Right lobe of liver (tissue), 6 donors: Measurements from ENCODE around the gene OSM. TPM values are rescaled to one million over a fixed set of nuclear protein-coding genes. Genes with fewer than 3 reads are reported as not detected.
A peak's percentile ranks its signal among the peaks of the same experiment; 100 is the strongest.

Experiments used
- ATAC-seq, 4 donors: fragments of 200-7000 bp; cut with Tn5 transposase; one replicate each; pipeline ENCODE4 v1.9.1; 2020; ENCODE audit warnings: mild to moderate bottlenecking in 4 of 4, moderate library complexity in 4 of 4
- DNase-seq, 3 donors: peaks; one replicate each; pipeline ENCODE4 v3.0.0-alpha.2; 2020
- H3K27ac ChIP-seq, 3 donors: fragments of 200-600 bp; one replicate each; pipeline ENCODE4 v1.8.0; 2022
- H3K27me3 ChIP-seq, 2 donors: fragments of 200-600 bp; one replicate each; pipeline ENCODE4 v1.8.0; 2022
- H3K36me3 ChIP-seq, 4 donors: fragments of 200-600 bp; sonication (generic) in 1 of 4; one replicate each; pipeline versions ENCODE4 v1.5.1 to v1.8.0; 2017 to 2022; ENCODE audit warnings: control low read depth in 1 of 4
- H3K4me1 ChIP-seq, 4 donors: fragments of 200-600 bp; sonication (generic) in 1 of 4; one replicate each; pipeline versions ENCODE4 v1.5.1 to v1.8.0; 2017 to 2022; ENCODE audit warnings: control low read depth in 1 of 4
- H3K4me3 ChIP-seq, 3 donors: fragments of 200-600 bp; one replicate each; pipeline ENCODE4 v1.8.0; 2022
- H3K9me3 ChIP-seq, 4 donors: fragments of 200-600 bp; sonication (generic) in 1 of 4; one replicate each; pipeline versions ENCODE4 v1.5.1 to v1.8.0; 2017 to 2022; ENCODE audit warnings: control low read depth in 1 of 4
- POLR2A ChIP-seq: fragments of 450-650 bp; IDR thresholded peaks from one replicate; pipeline ENCODE4 v1.6.1; 2017; ENCODE audit warnings: antibody characterized with exemption, mild to moderate bottlenecking
- WGBS: methylation state at CpG from one replicate; pipeline ENCODE4 v1.1.6; 2018; ENCODE audit warnings: low coverage, low lambda C conversion rate; ENCODE audit not compliant: insufficient coverage; ENCODE audit errors: missing lambda C conversion rate; 5-methylcytosine and 5-hydroxymethylcytosine counted together
- intact Hi-C, 2 donors: fragments of 100-400 bp; cut with DNase I; formaldehyde crosslinking; loops; one replicate each; pipeline versions ENCODE4 v1.11.2 to v1.14.1; 2022
- total RNA-seq, 6 experiments: library from RNA; depleted of rRNA in 2 of 6; stranded (reverse); fragments of >200 nt in 2 of 6; fragmentation: NEBNext Ultra II Directional in 3 of 6; extraction: Animal tissue kit (Norgen Biotek cat#: 25700) in 3 of 6; gene quantifications; one replicate each; pipeline versions ENCODE4 v1.1.0 to v1.2.4, GENCODE V29; 2016 to 2023
- TF ChIP-seq, protein P1 (sequence below), 4 donors: fragments of 200-600 bp in 3 of 4; fragments of 450-650 bp in 1 of 4; IDR thresholded peaks; one replicate each; pipeline versions ENCODE4 v1.5.1 to v1.8.0; 2016 to 2022; ENCODE audit warnings: antibody characterized with exemption in 4 of 4, mild to moderate bottlenecking in 2 of 4
- donor health status: DM: no; HTN: yes; CAD: no.
- donor health status: DM: no; HTN: no; CAD: no.
- donor health status: DM: no; HTN: no; CAD: no.
- donor health status: DM: no; HTN: yes; CAD: no.
- donor health status: DM: no; HTN: yes; CAD: no.

OSM gene
- total RNA-seq, 6 experiments from 2014 or later: 0.10 to 0.75 (median 0.19) TPM; not detected in 2

DNA sequence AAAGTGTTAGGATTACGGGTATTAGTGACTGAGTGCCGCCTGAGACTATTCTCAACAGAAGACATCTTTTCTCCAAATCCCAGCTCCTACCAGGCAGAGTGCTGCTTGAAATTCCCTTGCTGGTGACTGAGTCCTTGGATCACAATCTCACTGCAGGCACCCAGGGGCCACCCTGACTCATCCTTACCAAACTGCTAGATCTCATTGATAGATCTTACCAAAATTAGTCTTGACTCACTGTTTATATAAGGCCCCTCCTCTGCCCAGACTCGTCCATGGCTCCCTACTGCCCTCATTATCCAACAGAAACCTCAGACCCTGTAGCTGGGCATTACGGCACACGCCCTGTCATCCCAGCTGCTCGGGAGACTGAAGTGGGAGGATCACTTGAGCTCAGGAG, 45.4 kb upstream of the OSM start:
- intact Hi-C loops: no loop called here
- no peaks in the 10 kb centered on the region for H3K9me3 ChIP-seq
- H3K27ac ChIP-seq: peak overlapping the region in 2 of 3 donors; percentile 47 to 82
- ATAC-seq: peak in 1 of 4 donors; percentile 5
- no peak for DNase-seq
- H3K27me3 ChIP-seq: no peaks in the 10 kb centered on the region
- no peaks in the 10 kb centered on the region for H3K36me3 ChIP-seq
- WGBS: 72% methylated on average over 4 of the region's 6 CpGs
- H3K4me3 ChIP-seq: no peak overlapping the region
- TF ChIP-seq, protein P1, sequence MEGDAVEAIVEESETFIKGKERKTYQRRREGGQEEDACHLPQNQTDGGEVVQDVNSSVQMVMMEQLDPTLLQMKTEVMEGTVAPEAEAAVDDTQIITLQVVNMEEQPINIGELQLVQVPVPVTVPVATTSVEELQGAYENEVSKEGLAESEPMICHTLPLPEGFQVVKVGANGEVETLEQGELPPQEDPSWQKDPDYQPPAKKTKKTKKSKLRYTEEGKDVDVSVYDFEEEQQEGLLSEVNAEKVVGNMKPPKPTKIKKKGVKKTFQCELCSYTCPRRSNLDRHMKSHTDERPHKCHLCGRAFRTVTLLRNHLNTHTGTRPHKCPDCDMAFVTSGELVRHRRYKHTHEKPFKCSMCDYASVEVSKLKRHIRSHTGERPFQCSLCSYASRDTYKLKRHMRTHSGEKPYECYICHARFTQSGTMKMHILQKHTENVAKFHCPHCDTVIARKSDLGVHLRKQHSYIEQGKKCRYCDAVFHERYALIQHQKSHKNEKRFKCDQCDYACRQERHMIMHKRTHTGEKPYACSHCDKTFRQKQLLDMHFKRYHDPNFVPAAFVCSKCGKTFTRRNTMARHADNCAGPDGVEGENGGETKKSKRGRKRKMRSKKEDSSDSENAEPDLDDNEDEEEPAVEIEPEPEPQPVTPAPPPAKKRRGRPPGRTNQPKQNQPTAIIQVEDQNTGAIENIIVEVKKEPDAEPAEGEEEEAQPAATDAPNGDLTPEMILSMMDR (IDR thresholded peaks at IDR 0.05): no peak
- TF ChIP-seq POLR2A: no peak
- H3K4me1 ChIP-seq: peaks cover 2 to 72% (median 25%) of the 10 kb centered on the region in 4 donors

- intact Hi-C loops: no loop called here
- TF ChIP-seq, protein P1 (IDR thresholded peaks at IDR 0.05): no peak
- no peak for TF ChIP-seq POLR2A
- no peak overlapping the region for H3K4me3 ChIP-seq
- no peaks in the 10 kb centered on the region for H3K36me3 ChIP-seq
- H3K27me3 ChIP-seq: no peaks in the 10 kb centered on the region
- ATAC-seq: peak; percentile 85 to 93 (median 90)
- H3K9me3 ChIP-seq: no peaks in the 10 kb centered on the region
- peak; percentile 81 to 91 (median 88) for DNase-seq
- H3K4me1 ChIP-seq: peaks cover 2 to 73% (median 21%) of the 10 kb centered on the region in 4 donors
- peak overlapping the region; percentile 29 to 82 (median 47) for H3K27ac ChIP-seq
- 64% methylated on average over 2 of the region's 8 CpGs for WGBS
Observed at GRCh38 chr22:30310881-30311771, 44.5 kb upstream of the OSM start.

GRCh38 chr22:30309951-30310741, 43.5 kb upstream of the OSM start:
- Histone ChIP-seq H3K36me3 (no peaks in the 10 kb centered on the region), H3K27ac (peak overlapping the region; percentile 29 to 82 (median 47)), H3K4me3 (no peak overlapping the region), H3K4me1 (peaks cover 2 to 74% (median 19%) of the 10 kb centered on the region in 4 donors), H3K27me3 (no peaks in the 10 kb centered on the region), H3K9me3 (no peaks in the 10 kb centered on the region)
- DNase-seq: no peak
- ATAC-seq: peak; percentile 39 to 60 (median 56)
- TF ChIP-seq POLR2A: no peak
- TF ChIP-seq, protein P1 (IDR thresholded peaks at IDR 0.05): no peak
- 24% methylated on average over 6 of the region's 7 CpGs for whole genome bisulfite sequencing
- intact Hi-C loops: no loop called here

DNA sequence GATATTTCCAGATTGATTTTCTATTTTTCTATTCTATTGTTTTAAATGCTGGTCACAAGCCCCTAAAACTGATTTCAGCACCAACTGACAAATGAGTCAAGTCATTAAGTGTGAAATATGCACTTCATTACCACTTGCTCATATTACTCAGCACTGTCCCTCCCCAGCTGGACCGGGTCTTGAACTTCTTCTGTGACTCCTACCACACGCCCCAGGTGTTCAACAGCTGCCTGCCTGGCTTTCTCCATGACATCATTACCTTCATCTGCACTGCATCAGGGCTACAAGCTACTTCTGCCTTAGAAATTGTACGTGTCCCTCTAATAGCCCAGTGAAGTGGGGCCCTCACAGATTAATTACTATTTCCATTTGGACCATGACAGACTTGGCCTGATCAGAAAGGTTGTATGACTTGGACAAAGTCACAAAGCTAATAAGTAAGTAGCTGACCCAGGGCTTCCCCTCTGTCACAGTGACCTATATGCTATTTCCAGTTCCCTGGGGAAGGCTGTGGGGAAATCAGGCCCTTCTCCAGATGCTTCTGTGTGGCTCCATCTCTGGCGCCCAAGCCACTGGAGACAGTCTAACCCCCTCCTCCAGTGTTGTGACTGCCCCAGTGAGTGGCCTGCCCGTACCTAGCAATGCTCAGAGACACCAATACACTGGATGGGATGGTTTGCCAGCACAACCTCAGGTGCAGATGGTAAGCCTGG, 42.0 kb upstream of the OSM start:
- Histone ChIP-seq H3K9me3 (no peaks in the 10 kb centered on the region), H3K4me3 (no peak overlapping the region), H3K4me1 (peaks cover 2 to 84% (median 19%) of the 10 kb centered on the region in 4 donors), H3K27ac (no peak overlapping the region), H3K27me3 (no peaks in the 10 kb centered on the region), H3K36me3 (peaks cover 0 to 2% (median 0%) of the 10 kb centered on the region in 4 donors)
- intact Hi-C loops: no loop called here
- 67% methylated on average over 3 of the region's 5 CpGs for WGBS
- DNase-seq (no peak), ATAC-seq (no peak)
- TF ChIP-seq, protein P1 (IDR thresholded peaks at IDR 0.05): no peak
- TF ChIP-seq POLR2A: no peak
